HepG2 (cell line): ENCODE data around the gene SERPINB7.

Experiments used
- MXI1 ChIP-seq: IDR thresholded peaks from 3 replicates; pipeline ENCODE4 v1.6.1; 2012; ENCODE audit warnings: low read depth, low read length, inconsistent platforms, borderline replicate concordance
- POLR2A ChIP-seq, 2 experiments: IDR thresholded peaks; 2 replicates each; pipeline ENCODE4 v1.6.1; 2011; ENCODE audit warnings: low read depth in 2 of 2, low read length in 2 of 2, mild to moderate bottlenecking in 1 of 2, moderate library complexity in 1 of 2; ENCODE audit not compliant: insufficient read depth in 1 of 2
- RFX5 ChIP-seq: IDR thresholded peaks from 2 replicates; pipeline ENCODE4 v1.6.1; 2011; ENCODE audit warnings: low read depth, low read length, improper control_type of control experiment
- SKIL ChIP-seq: sonication (generic); formaldehyde crosslinking; IDR thresholded peaks from 2 replicates; pipeline ENCODE4 v1.8.0; 2022; ENCODE audit warnings: missing genetic modification reagents, mild to moderate bottlenecking, moderate library complexity, borderline replicate concordance
- ZNF652 ChIP-seq: IDR thresholded peaks from 2 replicates; pipeline ENCODE4 v1.6.1; 2016; ENCODE audit warnings: low read depth, borderline replicate concordance
- ZZZ3 ChIP-seq: sonication (generic); formaldehyde crosslinking; IDR thresholded peaks from 2 replicates; pipeline ENCODE4 v1.4.0; 2020; ENCODE audit warnings: missing genetic modification reagents, mild to moderate bottlenecking, borderline replicate concordance

GRCh38 chr18:63741769-63742168 is 33.4 kb upstream of the SERPINB7 start:
- TF ChIP-seq SKIL (CRISPR knock-in tag) (no peak), ZZZ3 (CRISPR knock-in tag) (no peak), POLR2A (IDR thresholded peaks at IDR 0.05; ENCODE audit: insufficient read depth in 1 of 2, low read depth in 2 of 2, low read length in 2 of 2) (no peak), ZNF652 (CRISPR knock-in tag) (no peak), RFX5 (no peak), MXI1 (no peak)
